Esophagus squamous epithelium (tissue), 4 donors: ENCODE results near the gene ISG20.
"Not testable (repeated sequence)": the region's sequence is repeated elsewhere in the genome, so short reads cannot be mapped to it uniquely, and the experiment has no call there.

Experiments
- CTCF ChIP-seq, 6 experiments: fragments of 450-650 bp in 4 of 6; fragments of 200-600 bp in 2 of 6; sonication (generic) in 2 of 6; IDR thresholded peaks; one replicate each; pipeline ENCODE4 v1.5.1; 2016 to 2019; ENCODE audit warnings: antibody characterized with exemption in 6 of 6, mild to moderate bottlenecking in 4 of 6, moderate library complexity in 4 of 6
- POLR2A ChIP-seq, 4 donors: fragments of 450-650 bp; IDR thresholded peaks; one replicate each; pipeline ENCODE4 v1.6.1; 2017; ENCODE audit warnings: antibody characterized with exemption in 4 of 4, mild to moderate bottlenecking in 4 of 4, moderate library complexity in 3 of 4

GRCh38 chr15:88642514-88642913, 3.7 kb downstream of the ISG20 start:
- TF ChIP-seq CTCF, POLR2A (IDR thresholded peaks at IDR 0.05): not testable (repeated sequence)
